Measurements from ENCODE around the gene S100P. TPM values are rescaled to one million over a fixed set of nuclear protein-coding genes. Genes with fewer than 3 reads are reported as not detected.

The S100P gene
- total RNA-seq, 1 donor from 2014 or later = not detected

GRCh38 chr4:6697131-6697530 is 3.5 kb downstream of the S100P start:
- no peaks in the 10 kb centered on the region for H3K27me3 ChIP-seq
- TF ChIP-seq CTCF (IDR thresholded peaks at IDR 0.05) = no peak
- H3K4me1 ChIP-seq = peaks cover 0 to 7% of the 10 kb centered on the region in 2 donors
- H3K36me3 ChIP-seq = peaks cover 0 to 20% of the 10 kb centered on the region in 2 donors
- intact Hi-C loops (cut with DNase I) = no loop called here
- no peaks in the 10 kb centered on the region for H3K9me3 ChIP-seq
- no peak overlapping the region for H3K4me3 ChIP-seq
- H3K27ac ChIP-seq = peak overlapping the region; percentile 7 to 54
- DNase-seq (ENCODE audit: low spot score in 2 of 2) = no peak

GRCh38 chr4:6699388-6699787 is 5.7 kb downstream of the S100P start:
- DNase-seq (ENCODE audit: low spot score in 2 of 2) = no peak
- peaks cover 0 to 7% of the 10 kb centered on the region in 2 donors for H3K4me1 ChIP-seq
- H3K36me3 ChIP-seq = peaks cover 0 to 28% of the 10 kb centered on the region in 2 donors
- H3K9me3 ChIP-seq = no peaks in the 10 kb centered on the region
- H3K27ac ChIP-seq = no peak overlapping the region
- no peak for TF ChIP-seq CTCF (IDR thresholded peaks at IDR 0.05)
- H3K27me3 ChIP-seq = no peaks in the 10 kb centered on the region
- intact Hi-C loops (cut with DNase I) = no loop called here
- H3K4me3 ChIP-seq = no peak overlapping the region

- intact Hi-C loops (cut with DNase I) = no loop called here
- no peak for DNase-seq (ENCODE audit: low spot score in 2 of 2)
- no peak for TF ChIP-seq CTCF (IDR thresholded peaks at IDR 0.05)
- H3K36me3 ChIP-seq = peaks cover 0 to 28% of the 10 kb centered on the region in 2 donors
- no peaks in the 10 kb centered on the region for H3K27me3 ChIP-seq
- no peak overlapping the region for H3K4me3 ChIP-seq
- peaks cover 0 to 7% of the 10 kb centered on the region in 2 donors for H3K4me1 ChIP-seq
- no peaks in the 10 kb centered on the region for H3K9me3 ChIP-seq
- H3K27ac ChIP-seq = no peak overlapping the region
Measured at GRCh38 chr4:6699903-6700302, 6.2 kb downstream of the S100P start.

GRCh38 chr4:6701371-6701770 is 7.7 kb downstream of the S100P start:
- TF ChIP-seq CTCF (IDR thresholded peaks at IDR 0.05) = no peak
- Histone ChIP-seq H3K27me3 (no peaks in the 10 kb centered on the region), H3K36me3 (peaks cover 0 to 37% of the 10 kb centered on the region in 2 donors), H3K27ac (no peak overlapping the region), H3K9me3 (no peaks in the 10 kb centered on the region), H3K4me1 (peaks cover 0 to 5% of the 10 kb centered on the region in 2 donors), H3K4me3 (no peak overlapping the region)
- intact Hi-C loops (cut with DNase I) = no loop called here
- no peak for DNase-seq (ENCODE audit: low spot score in 2 of 2)

GRCh38 chr4:6702761-6703160 is 9.1 kb downstream of the S100P start:
- intact Hi-C loops (cut with DNase I) = no loop called here
- H3K4me1 ChIP-seq = peaks cover 0 to 14% of the 10 kb centered on the region in 2 donors
- no peaks in the 10 kb centered on the region for H3K27me3 ChIP-seq
- H3K27ac ChIP-seq = no peak overlapping the region
- H3K4me3 ChIP-seq = no peak overlapping the region
- H3K9me3 ChIP-seq = no peaks in the 10 kb centered on the region
- DNase-seq (ENCODE audit: low spot score in 2 of 2) = no peak
- peaks cover 0 to 37% of the 10 kb centered on the region in 2 donors for H3K36me3 ChIP-seq
- TF ChIP-seq CTCF (IDR thresholded peaks at IDR 0.05) = no peak

GRCh38 chr4:6703786-6704185 is 10.1 kb downstream of the S100P start:
- intact Hi-C loops (cut with DNase I) = no loop called here

More at GRCh38 chr4:6703786-6704185, 10.1 kb downstream of the S100P start:
- Histone ChIP-seq H3K4me1 (peaks cover 0 to 23% of the 10 kb centered on the region in 2 donors), H3K27ac (no peak overlapping the region), H3K27me3 (no peaks in the 10 kb centered on the region), H3K9me3 (no peaks in the 10 kb centered on the region), H3K36me3 (peaks cover 0 to 37% of the 10 kb centered on the region in 2 donors), H3K4me3 (no peak overlapping the region)
- TF ChIP-seq CTCF (IDR thresholded peaks at IDR 0.05) = no peak
- DNase-seq (ENCODE audit: low spot score in 2 of 2) = no peak
